ENCODE data around the gene ADGRG6.
"Not testable (repeated sequence)": the region's sequence is repeated elsewhere in the genome, so short reads cannot be mapped to it uniquely, and the experiment has no call there.

Gene ADGRG6

DNA sequence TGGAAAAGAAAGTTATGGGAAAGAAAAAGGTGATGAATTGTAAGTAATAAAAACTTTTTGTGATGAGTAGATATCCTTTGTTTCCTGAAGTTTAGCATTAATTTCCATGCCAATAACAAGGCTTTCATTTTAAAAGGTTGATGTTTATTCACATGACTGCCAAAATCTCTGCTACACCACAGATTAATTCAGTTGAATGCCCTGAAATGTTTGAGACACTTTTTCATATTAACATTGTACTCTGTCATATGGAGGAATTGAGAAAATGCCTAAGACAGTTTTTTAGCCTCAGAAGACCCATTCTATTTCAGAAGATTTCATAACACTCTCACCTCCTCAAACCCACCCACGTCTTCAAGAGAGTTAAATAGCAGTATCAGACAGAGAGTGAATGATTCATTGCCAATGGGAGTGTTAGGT, 115.5 kb downstream of the ADGRG6 start:
- ChIA-PET CTCF (no interaction called here), POLR2A (no interaction called here)
- H3K27me3 ChIP-seq (replicated peaks in 2 of 5; ENCODE audit: control insufficient read depth in 4 of 5, insufficient read depth in 5 of 5, low read length in 4 of 5) = no peaks in the 10 kb centered on the region
- no peak overlapping the region for H3K4me3 ChIP-seq (ENCODE audit: control insufficient read depth in 1 of 7, extremely low read depth in 1 of 7, insufficient read depth in 4 of 7, low read depth in 2 of 7, low read length in 6 of 7)
- H3K36me3 ChIP-seq (ENCODE audit: control insufficient read depth in 4 of 4, insufficient read depth in 4 of 4, low read length in 3 of 4) = peaks cover 0 to 79% (median 19%) of the 10 kb centered on the region in 4 experiments
- H3K27ac ChIP-seq (ENCODE audit: insufficient read depth in 1 of 2, low read depth in 1 of 2, low read length in 2 of 2, poor library complexity in 1 of 2, severe bottlenecking in 2 of 2) = no peak overlapping the region
- peaks cover 0 to 3% (median 0%) of the 10 kb centered on the region in 4 experiments for H3K4me1 ChIP-seq (ENCODE audit: control extremely low read depth in 1 of 4, control insufficient read depth in 4 of 4, insufficient read depth in 4 of 4, low read length in 3 of 4)
- H3K9me3 ChIP-seq (ENCODE audit: control extremely low read depth in 1 of 5, control insufficient read depth in 4 of 5, insufficient read depth in 2 of 5, low read depth in 1 of 5, low read length in 4 of 5) = peaks cover 0 to 3% (median 0%) of the 10 kb centered on the region in 5 experiments
- DNase-seq = no peak
- WGBS (ENCODE audit: insufficient coverage) = no CpG with 5 or more reads among the region's 1 CpG

GRCh38 chr6:142419071-142419470, 117.3 kb downstream of the ADGRG6 start:
- 92% methylated on average over 3 of the region's 3 CpGs for WGBS (ENCODE audit: insufficient coverage)

DNA sequence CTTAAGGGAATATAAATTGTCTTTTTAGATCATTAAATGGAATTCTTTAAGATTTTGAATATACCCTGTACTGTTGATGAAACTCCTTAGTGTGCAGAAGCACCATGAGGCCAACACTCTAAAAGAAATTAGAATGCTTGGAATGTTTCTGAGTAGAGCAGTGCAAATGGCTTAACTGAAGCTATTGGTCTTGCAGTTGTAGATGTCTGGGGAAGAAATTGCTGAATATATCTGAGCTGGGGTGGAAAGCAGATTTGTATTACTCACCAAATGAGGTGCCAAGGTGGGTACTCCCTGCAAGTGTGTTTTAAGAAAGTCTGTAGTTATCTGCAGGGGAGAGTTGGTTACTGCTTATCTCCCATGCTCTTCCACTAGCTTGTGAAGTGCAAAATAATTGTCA, 119.0 kb downstream of the ADGRG6 start:
- Histone ChIP-seq H3K9me3 (ENCODE audit: control extremely low read depth in 1 of 5, control insufficient read depth in 4 of 5, insufficient read depth in 2 of 5, low read depth in 1 of 5, low read length in 4 of 5) (peaks cover 0 to 3% (median 0%) of the 10 kb centered on the region in 5 experiments), H3K27me3 (replicated peaks in 2 of 5; ENCODE audit: control insufficient read depth in 4 of 5, insufficient read depth in 5 of 5, low read length in 4 of 5) (no peaks in the 10 kb centered on the region), H3K4me3 (ENCODE audit: control insufficient read depth in 1 of 7, extremely low read depth in 1 of 7, insufficient read depth in 4 of 7, low read depth in 2 of 7, low read length in 6 of 7) (no peak overlapping the region), H3K4me1 (ENCODE audit: control extremely low read depth in 1 of 4, control insufficient read depth in 4 of 4, insufficient read depth in 4 of 4, low read length in 3 of 4) (peaks cover 0 to 3% (median 0%) of the 10 kb centered on the region in 4 experiments), H3K36me3 (ENCODE audit: control insufficient read depth in 4 of 4, insufficient read depth in 4 of 4, low read length in 3 of 4) (peaks cover 0 to 73% (median 25%) of the 10 kb centered on the region in 4 experiments), H3K27ac (ENCODE audit: insufficient read depth in 1 of 2, low read depth in 1 of 2, low read length in 2 of 2, poor library complexity in 1 of 2, severe bottlenecking in 2 of 2) (no peak overlapping the region)
- POLR2A ChIA-PET = no interaction called here
- DNase-seq = no peak
- CTCF ChIA-PET = no interaction called here

More at GRCh38 chr6:142419071-142419470, 117.3 kb downstream of the ADGRG6 start:
- H3K27me3 ChIP-seq (replicated peaks in 2 of 5; ENCODE audit: control insufficient read depth in 4 of 5, insufficient read depth in 5 of 5, low read length in 4 of 5) = no peaks in the 10 kb centered on the region
- H3K4me1 ChIP-seq (ENCODE audit: control extremely low read depth in 1 of 4, control insufficient read depth in 4 of 4, insufficient read depth in 4 of 4, low read length in 3 of 4) = peaks cover 0 to 3% (median 0%) of the 10 kb centered on the region in 4 experiments
- H3K27ac ChIP-seq (ENCODE audit: insufficient read depth in 1 of 2, low read depth in 1 of 2, low read length in 2 of 2, poor library complexity in 1 of 2, severe bottlenecking in 2 of 2) = no peak overlapping the region
- peaks cover 0 to 72% (median 19%) of the 10 kb centered on the region in 4 experiments for H3K36me3 ChIP-seq (ENCODE audit: control insufficient read depth in 4 of 4, insufficient read depth in 4 of 4, low read length in 3 of 4)
- H3K4me3 ChIP-seq (ENCODE audit: control insufficient read depth in 1 of 7, extremely low read depth in 1 of 7, insufficient read depth in 4 of 7, low read depth in 2 of 7, low read length in 6 of 7) = no peak overlapping the region
- POLR2A ChIA-PET = no interaction called here
- DNase-seq = no peak
- H3K9me3 ChIP-seq (ENCODE audit: control extremely low read depth in 1 of 5, control insufficient read depth in 4 of 5, insufficient read depth in 2 of 5, low read depth in 1 of 5, low read length in 4 of 5) = peaks cover 0 to 3% (median 0%) of the 10 kb centered on the region in 5 experiments
- CTCF ChIA-PET = no interaction called here

GRCh38 chr6:142421285-142422117, 119.7 kb downstream of the ADGRG6 start:
- Histone ChIP-seq H3K27me3 (replicated peaks in 2 of 5; ENCODE audit: control insufficient read depth in 4 of 5, insufficient read depth in 5 of 5, low read length in 4 of 5) (no peaks in the 10 kb centered on the region), H3K27ac (ENCODE audit: insufficient read depth in 1 of 2, low read depth in 1 of 2, low read length in 2 of 2, poor library complexity in 1 of 2, severe bottlenecking in 2 of 2) (no peak overlapping the region), H3K36me3 (ENCODE audit: control insufficient read depth in 4 of 4, insufficient read depth in 4 of 4, low read length in 3 of 4) (peaks cover 0 to 73% (median 25%) of the 10 kb centered on the region in 4 experiments), H3K9me3 (ENCODE audit: control extremely low read depth in 1 of 5, control insufficient read depth in 4 of 5, insufficient read depth in 2 of 5, low read depth in 1 of 5, low read length in 4 of 5) (peaks cover 0 to 3% (median 0%) of the 10 kb centered on the region in 5 experiments), H3K4me3 (ENCODE audit: control insufficient read depth in 1 of 7, extremely low read depth in 1 of 7, insufficient read depth in 4 of 7, low read depth in 2 of 7, low read length in 6 of 7) (no peak overlapping the region), H3K4me1 (ENCODE audit: control extremely low read depth in 1 of 4, control insufficient read depth in 4 of 4, insufficient read depth in 4 of 4, low read length in 3 of 4) (no peaks in the 10 kb centered on the region)
- POLR2A ChIA-PET = no interaction called here
- CTCF ChIA-PET = no interaction called here
- DNase-seq = no peak

DNA sequence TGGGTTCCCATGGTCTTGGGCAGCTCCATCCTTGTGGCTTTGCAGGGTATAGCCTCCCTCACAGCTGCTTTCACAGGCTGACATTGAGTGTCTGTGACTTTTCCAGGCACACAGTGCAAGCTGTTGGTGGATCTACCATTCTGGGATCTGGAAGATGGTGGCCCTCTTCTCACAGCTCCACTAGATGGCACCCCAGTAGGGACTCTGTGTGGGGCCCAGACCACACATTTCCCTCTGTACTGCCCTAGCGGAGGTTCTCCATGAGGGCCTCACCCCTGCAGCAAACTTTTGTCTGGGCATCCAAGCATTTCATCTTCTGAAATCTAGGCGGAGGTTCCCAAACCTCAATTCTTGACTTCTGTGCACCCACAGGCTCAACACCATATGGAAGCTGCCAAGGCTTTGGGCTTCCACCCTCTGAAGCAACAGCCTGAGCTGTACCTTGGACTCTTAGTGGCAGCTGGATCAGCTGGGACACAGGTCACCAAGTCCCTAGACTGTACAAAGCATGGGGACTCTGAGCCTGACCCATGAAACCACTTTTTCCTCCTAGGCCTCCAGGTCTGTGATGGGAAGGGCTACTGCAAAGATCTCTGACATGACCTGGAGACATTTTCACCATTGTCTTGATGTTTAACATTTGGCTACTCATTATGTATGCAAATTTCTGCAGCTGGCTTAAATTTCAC, 124.8 kb downstream of the ADGRG6 start:
- CTCF ChIA-PET; POLR2A ChIA-PET; DNase-seq; H3K27me3 ChIP-seq (replicated peaks in 2 of 5; ENCODE audit: control insufficient read depth in 4 of 5, insufficient read depth in 5 of 5, low read length in 4 of 5); H3K27ac ChIP-seq (ENCODE audit: insufficient read depth in 1 of 2, low read depth in 1 of 2, low read length in 2 of 2, poor library complexity in 1 of 2, severe bottlenecking in 2 of 2); H3K4me1 ChIP-seq (ENCODE audit: control extremely low read depth in 1 of 4, control insufficient read depth in 4 of 4, insufficient read depth in 4 of 4, low read length in 3 of 4); H3K4me3 ChIP-seq (ENCODE audit: control insufficient read depth in 1 of 7, extremely low read depth in 1 of 7, insufficient read depth in 4 of 7, low read depth in 2 of 7, low read length in 6 of 7): not testable (repeated sequence)
- peaks cover 0 to 52% (median 20%) of the 10 kb centered on the region in 4 experiments for H3K36me3 ChIP-seq (ENCODE audit: control insufficient read depth in 4 of 4, insufficient read depth in 4 of 4, low read length in 3 of 4)
- 100% methylated on average over 2 of the region's 2 CpGs for WGBS (ENCODE audit: insufficient coverage)
- peaks cover 0 to 18% (median 4%) of the 10 kb centered on the region in 5 experiments for H3K9me3 ChIP-seq (ENCODE audit: control extremely low read depth in 1 of 5, control insufficient read depth in 4 of 5, insufficient read depth in 2 of 5, low read depth in 1 of 5, low read length in 4 of 5)

GRCh38 chr6:142428468-142428867, 126.7 kb downstream of the ADGRG6 start:
- H3K9me3 ChIP-seq (ENCODE audit: control extremely low read depth in 1 of 5, control insufficient read depth in 4 of 5, insufficient read depth in 2 of 5, low read depth in 1 of 5, low read length in 4 of 5) = peaks cover 0 to 18% (median 4%) of the 10 kb centered on the region in 5 experiments
- POLR2A ChIA-PET; H3K4me1 ChIP-seq (ENCODE audit: control extremely low read depth in 1 of 4, control insufficient read depth in 4 of 4, insufficient read depth in 4 of 4, low read length in 3 of 4); H3K4me3 ChIP-seq (ENCODE audit: control insufficient read depth in 1 of 7, extremely low read depth in 1 of 7, insufficient read depth in 4 of 7, low read depth in 2 of 7, low read length in 6 of 7); H3K27ac ChIP-seq (ENCODE audit: insufficient read depth in 1 of 2, low read depth in 1 of 2, low read length in 2 of 2, poor library complexity in 1 of 2, severe bottlenecking in 2 of 2); CTCF ChIA-PET; DNase-seq; H3K27me3 ChIP-seq (replicated peaks in 2 of 5; ENCODE audit: control insufficient read depth in 4 of 5, insufficient read depth in 5 of 5, low read length in 4 of 5): not testable (repeated sequence)
- peaks cover 0 to 54% (median 20%) of the 10 kb centered on the region in 4 experiments for H3K36me3 ChIP-seq (ENCODE audit: control insufficient read depth in 4 of 4, insufficient read depth in 4 of 4, low read length in 3 of 4)
- 100% methylated on average over 1 of the region's 2 CpGs for WGBS (ENCODE audit: insufficient coverage)

DNA sequence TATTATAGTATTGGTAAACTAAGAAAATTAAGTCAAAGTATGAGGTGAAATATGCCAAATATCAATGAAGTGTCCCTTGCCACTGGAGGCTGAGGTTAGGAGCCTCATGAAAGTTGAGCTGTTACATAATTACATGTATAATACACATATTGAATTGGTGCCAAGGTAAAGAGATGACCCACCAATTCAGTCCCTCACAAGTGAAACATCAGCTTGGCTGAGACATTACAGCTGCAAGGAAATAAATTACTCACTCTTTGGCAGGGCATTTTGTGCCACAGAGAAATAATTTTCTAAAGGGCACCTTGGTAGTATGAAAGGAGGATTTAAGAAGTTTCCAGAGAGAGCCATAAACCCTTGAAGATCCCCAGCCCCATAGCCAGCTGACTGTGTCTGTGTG, 127.4 kb downstream of the ADGRG6 start:
- Histone ChIP-seq H3K36me3 (ENCODE audit: control insufficient read depth in 4 of 4, insufficient read depth in 4 of 4, low read length in 3 of 4) (peaks cover 0 to 57% (median 20%) of the 10 kb centered on the region in 4 experiments), H3K4me1 (ENCODE audit: control extremely low read depth in 1 of 4, control insufficient read depth in 4 of 4, insufficient read depth in 4 of 4, low read length in 3 of 4) (no peaks in the 10 kb centered on the region), H3K4me3 (ENCODE audit: control insufficient read depth in 1 of 7, extremely low read depth in 1 of 7, insufficient read depth in 4 of 7, low read depth in 2 of 7, low read length in 6 of 7) (no peak overlapping the region), H3K9me3 (ENCODE audit: control extremely low read depth in 1 of 5, control insufficient read depth in 4 of 5, insufficient read depth in 2 of 5, low read depth in 1 of 5, low read length in 4 of 5) (peaks cover 0 to 18% (median 4%) of the 10 kb centered on the region in 5 experiments), H3K27me3 (replicated peaks in 2 of 5; ENCODE audit: control insufficient read depth in 4 of 5, insufficient read depth in 5 of 5, low read length in 4 of 5) (no peaks in the 10 kb centered on the region), H3K27ac (ENCODE audit: insufficient read depth in 1 of 2, low read depth in 1 of 2, low read length in 2 of 2, poor library complexity in 1 of 2, severe bottlenecking in 2 of 2) (no peak overlapping the region)
- CTCF ChIA-PET = no interaction called here
- no peak for DNase-seq
- POLR2A ChIA-PET = no interaction called here

All from common myeloid progenitor, CD34-positive (primary cell).